Fibroblast of lung (primary cell): ENCODE measurements around the gene RXFP4. TPM values are rescaled to one million over a fixed set of nuclear protein-coding genes. Genes with fewer than 3 reads are reported as not detected.

Experiments used
- DNase-seq, 2 donors: peaks; one replicate each; pipeline versions ENCODE4 v3.0.0 to v3.0.0-alpha.2; 2010; ENCODE audit warnings: low read depth in 2 of 2
- H2AFZ ChIP-seq: 2 replicates; pipeline ENCODE4 v1.5.1; 2012; ENCODE audit warnings: low read length, control low read depth, inconsistent platforms
- H3K27ac ChIP-seq: 2 replicates; pipeline ENCODE4 v1.5.1; 2011; ENCODE audit warnings: low read length, control low read depth; ENCODE audit not compliant: insufficient read depth
- H3K27me3 ChIP-seq: 2 replicates; pipeline ENCODE4 v1.5.1; 2011; ENCODE audit warnings: mild to moderate bottlenecking, low read length; ENCODE audit not compliant: control insufficient read depth, insufficient read depth
- H3K36me3 ChIP-seq: 2 replicates; pipeline ENCODE4 v1.5.1; 2011; ENCODE audit warnings: low read length; ENCODE audit not compliant: control insufficient read depth, insufficient read depth
- H3K4me1 ChIP-seq: 2 replicates; pipeline ENCODE4 v1.5.1; 2011; ENCODE audit warnings: low read length; ENCODE audit not compliant: control insufficient read depth, insufficient read depth; ENCODE audit errors: extremely low read depth
- H3K4me2 ChIP-seq: 2 replicates; pipeline ENCODE4 v1.5.1; 2011; ENCODE audit warnings: low read length, control low read depth; ENCODE audit not compliant: insufficient read depth; ENCODE audit errors: extremely low read depth
- H3K4me3 ChIP-seq, 4 experiments: fragments of 200-600 bp in 1 of 4; sonication (generic) in 1 of 4; replicated peaks in 1 of 4; 2 replicates each; pipeline ENCODE4 v1.5.1; 2011 to 2016; ENCODE audit warnings: low read length in 4 of 4, low read depth in 3 of 4, mild to moderate bottlenecking in 3 of 4, control low read depth in 2 of 4, inconsistent platforms in 1 of 4, mixed read lengths in 1 of 4; ENCODE audit not compliant: insufficient read depth in 1 of 4; ENCODE audit errors: control extremely low read depth in 1 of 4
- H3K79me2 ChIP-seq: 2 replicates; pipeline ENCODE4 v1.5.1; 2012; ENCODE audit warnings: mild to moderate bottlenecking, low read length, inconsistent platforms; ENCODE audit not compliant: control insufficient read depth, insufficient read depth
- H3K9ac ChIP-seq: 2 replicates; pipeline ENCODE4 v1.5.1; 2011; ENCODE audit warnings: mild to moderate bottlenecking, low read length, control low read depth; ENCODE audit not compliant: insufficient read depth
- H3K9me3 ChIP-seq: 2 replicates; pipeline ENCODE4 v1.5.1; 2012; ENCODE audit warnings: low read depth, low read length; ENCODE audit not compliant: control insufficient read depth, insufficient read depth
- H4K20me1 ChIP-seq: 2 replicates; pipeline ENCODE4 v1.5.1; 2011; ENCODE audit warnings: low read length; ENCODE audit not compliant: control insufficient read depth, insufficient read depth; ENCODE audit errors: extremely low read depth
- CTCF ChIP-seq, 2 donors: IDR thresholded peaks in 1 of 2; conservative IDR thresholded peaks in 1 of 2; 1 replicate in 1 of 2; 2 replicates in 1 of 2; pipeline ENCODE4 v1.5.1; 2011 to 2012; ENCODE audit warnings: low read length in 2 of 2, control low read depth in 1 of 2, inconsistent platforms in 1 of 2, low read depth in 1 of 2, mild to moderate bottlenecking in 1 of 2
- EZH2 ChIP-seq: IDR thresholded peaks from 2 replicates; pipeline ENCODE4 v1.5.1; 2012; ENCODE audit warnings: low read length, control low read depth, mild to moderate bottlenecking; ENCODE audit errors: missing control alignments
- polyA plus RNA-seq, 2 donors: library from polyadenylated mRNA; depleted of rRNA in 1 of 2; stranded (reverse) in 1 of 2; unstranded in 1 of 2; fragments of >200 nt; gene quantifications; 2 replicates each; pipeline ENCODE4 v1.2.1, GENCODE V29; 2011 to 2012; ENCODE audit warnings: missing spikeins in 1 of 2
- total RNA-seq: library from RNA; depleted of rRNA; stranded (reverse); fragments of >200 nt; gene quantifications from 2 replicates; pipeline ENCODE4 v1.2.1, GENCODE V29; 2014

The RXFP4 gene
- total and polyA plus RNA-seq, 2 donors (not counting 1 experiment from before 2014, with no cell fraction given): not detected

DNA sequence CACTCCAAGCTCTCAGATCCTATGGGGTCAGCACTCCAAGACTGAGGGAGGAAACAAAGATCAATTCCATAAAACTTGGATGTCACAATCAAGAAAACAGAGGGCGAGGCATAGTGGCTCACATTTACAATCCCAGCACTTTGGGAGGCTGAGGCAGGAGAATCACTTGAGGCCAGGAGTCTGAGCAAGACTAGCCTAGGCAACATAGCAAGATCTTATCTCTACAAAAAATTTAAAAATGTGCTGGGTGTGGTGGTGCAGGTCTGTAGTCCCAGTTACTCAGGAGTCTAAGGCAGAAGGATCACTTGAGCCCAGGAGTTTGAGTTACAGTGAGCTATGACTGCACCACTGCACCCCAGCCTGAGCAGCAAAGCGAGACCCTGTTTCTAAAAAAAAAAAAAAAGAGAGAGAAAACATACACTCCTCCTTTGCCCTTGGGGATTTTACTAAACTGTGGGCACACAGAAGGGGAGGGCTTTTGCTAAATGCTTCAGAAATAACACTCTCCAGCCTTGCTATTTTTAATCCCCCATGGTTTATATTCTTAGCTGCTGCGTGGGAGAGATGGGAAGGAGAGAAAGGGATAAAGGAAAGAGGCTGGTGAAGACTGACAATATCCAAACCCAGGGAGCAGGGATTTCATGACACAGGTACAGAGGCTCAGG, 18.8 kb downstream of the RXFP4 start:
- DNase-seq: no peak
- peaks cover 42% of the 10 kb centered on the region for H3K36me3 ChIP-seq
- H3K79me2 ChIP-seq: peaks cover 9% of the 10 kb centered on the region
- H3K9me3 ChIP-seq: no peaks in the 10 kb centered on the region
- no peak overlapping the region for H3K4me3 ChIP-seq
- no peaks in the 10 kb centered on the region for H3K27me3 ChIP-seq
- TF ChIP-seq CTCF (conservative IDR thresholded peaks at IDR 0.05 in 1 of 2, IDR thresholded peaks at IDR 0.05 in 1 of 2; ENCODE audit: low read depth in 1 of 2, low read length in 2 of 2) (no peak), EZH2 (no peak)
- no peak overlapping the region for H3K9ac ChIP-seq
- no peak overlapping the region for H3K4me2 ChIP-seq
- H3K27ac ChIP-seq: peak overlapping the region; percentile 61
- H2AFZ ChIP-seq: no peak overlapping the region
- peaks cover 20% of the 10 kb centered on the region for H3K4me1 ChIP-seq
- peaks cover 1% of the 10 kb centered on the region for H4K20me1 ChIP-seq

- Histone ChIP-seq H3K79me2 (peaks cover 18% of the 10 kb centered on the region), H3K4me2 (peak overlapping the region; percentile 17), H3K27me3 (no peaks in the 10 kb centered on the region), H3K9ac (peak overlapping the region; percentile 39), H3K36me3 (peaks cover 51% of the 10 kb centered on the region), H3K4me1 (peaks cover 20% of the 10 kb centered on the region), H3K9me3 (no peaks in the 10 kb centered on the region), H2AFZ (no peak overlapping the region), H3K4me3 (no peak overlapping the region), H3K27ac (peak overlapping the region; percentile 69), H4K20me1 (peaks cover 1% of the 10 kb centered on the region)
- TF ChIP-seq EZH2 (no peak), CTCF (conservative IDR thresholded peaks at IDR 0.05 in 1 of 2, IDR thresholded peaks at IDR 0.05 in 1 of 2; ENCODE audit: low read depth in 1 of 2, low read length in 2 of 2) (peak; percentile 23 to 40)
- peak; percentile 90 to 98 for DNase-seq
Observed at GRCh38 chr1:155961937-155962336, 20.5 kb downstream of the RXFP4 start.

DNA sequence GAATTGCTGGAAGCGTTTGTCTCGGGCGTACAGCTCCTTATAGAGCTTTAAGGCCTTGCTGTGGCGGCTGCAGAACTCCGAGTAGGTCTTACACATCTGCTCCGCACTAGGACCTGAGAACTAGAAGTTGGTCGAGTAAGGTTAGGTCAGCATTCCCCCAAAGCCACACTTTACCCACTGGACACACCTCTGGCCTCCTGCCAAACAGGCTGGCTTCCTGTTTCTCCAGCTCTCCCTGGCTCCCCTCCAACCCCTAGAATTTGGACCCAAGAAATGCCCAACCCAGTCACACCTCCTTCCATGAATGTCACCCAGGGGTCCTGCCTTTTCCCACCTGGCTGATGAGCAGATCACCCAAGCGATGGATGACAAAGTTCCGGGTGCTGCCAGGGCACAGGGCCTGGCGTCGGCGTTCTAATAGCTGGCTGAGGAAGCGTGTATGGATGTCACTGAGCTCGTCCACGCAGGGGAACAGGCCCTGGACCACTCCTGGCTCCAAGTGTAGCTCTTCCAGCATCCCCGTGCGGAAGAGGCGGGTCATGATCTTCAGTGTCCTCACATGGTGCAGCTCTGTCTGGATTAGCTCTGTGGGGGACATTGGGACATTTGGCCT, 21.3 kb downstream of the RXFP4 start:
- no peak overlapping the region for H3K4me2 ChIP-seq
- peaks cover 25% of the 10 kb centered on the region for H3K4me1 ChIP-seq
- H3K9ac ChIP-seq: peak overlapping the region; percentile 10

More for the DNA sequence above, 21.3 kb downstream of the RXFP4 start:
- Histone ChIP-seq H3K36me3 (peaks cover 50% of the 10 kb centered on the region), H3K27me3 (no peaks in the 10 kb centered on the region), H3K4me3 (no peak overlapping the region), H3K27ac (peak overlapping the region; percentile 6), H4K20me1 (peaks cover 1% of the 10 kb centered on the region), H3K79me2 (peaks cover 25% of the 10 kb centered on the region), H3K9me3 (no peaks in the 10 kb centered on the region), H2AFZ (no peak overlapping the region)
- TF ChIP-seq CTCF (conservative IDR thresholded peaks at IDR 0.05 in 1 of 2, IDR thresholded peaks at IDR 0.05 in 1 of 2; ENCODE audit: low read depth in 1 of 2, low read length in 2 of 2) (no peak), EZH2 (no peak)
- peak; percentile 49 to 73 for DNase-seq
